OCI-LY1 (cell line): ENCODE data around the gene SRPRA.
A peak's percentile ranks its signal among the peaks of the same experiment; 100 is the strongest.

Experiments used
- H2AFZ ChIP-seq: fragments of 200-600 bp; sonication (generic), shearing (Covaris generic); 2 replicates; pipeline ENCODE4 v1.6.0; 2014; ENCODE audit warnings: antibody characterized with exemption, mild to moderate bottlenecking, low read length
- H3F3A ChIP-seq: fragments of 200-600 bp; sonication (generic), shearing (Covaris generic); 2 replicates; pipeline ENCODE4 v1.6.0; 2014; ENCODE audit warnings: mild to moderate bottlenecking, antibody characterized with exemption, low read length, moderate library complexity; ENCODE audit not compliant: insufficient read depth
- H3K27ac ChIP-seq: fragments of 200-600 bp; sonication (generic); 2 replicates; pipeline ENCODE4 v1.5.1; 2014; ENCODE audit warnings: low read length, mixed run types, mild to moderate bottlenecking, low read depth; ENCODE audit not compliant: poor library complexity, severe bottlenecking
- H3K27me3 ChIP-seq: fragments of 200-600 bp; sonication (generic); 2 replicates; pipeline ENCODE4 v1.6.0; 2014; ENCODE audit warnings: antibody characterized with exemption, mild to moderate bottlenecking, low read length, moderate library complexity; ENCODE audit not compliant: insufficient read depth
- H3K36me3 ChIP-seq: fragments of 200-600 bp; sonication (generic); 2 replicates; pipeline ENCODE4 v1.6.1; 2014; ENCODE audit warnings: mild to moderate bottlenecking, antibody characterized with exemption, low read length, moderate library complexity, mixed read lengths; ENCODE audit not compliant: insufficient read depth
- H3K4me1 ChIP-seq: fragments of 200-600 bp; sonication (generic); 2 replicates; pipeline ENCODE4 v1.5.1; 2014; ENCODE audit warnings: mild to moderate bottlenecking, low read length, moderate library complexity; ENCODE audit not compliant: insufficient read depth, severe bottlenecking
- H3K4me2 ChIP-seq: fragments of 200-600 bp; sonication (generic), shearing (Covaris generic); 2 replicates; pipeline ENCODE4 v1.6.1; 2014; ENCODE audit warnings: low read length
- H3K4me3 ChIP-seq: fragments of 200-600 bp; sonication (generic); 2 replicates; pipeline ENCODE4 v1.5.1; 2014; ENCODE audit warnings: low read length, low read depth, mild to moderate bottlenecking, mixed read lengths; ENCODE audit not compliant: poor library complexity, severe bottlenecking
- H3K79me2 ChIP-seq: fragments of 200-600 bp; shearing (Covaris generic); 2 replicates; pipeline ENCODE4 v1.6.1; 2016; ENCODE audit warnings: mixed run types, low read length, mixed read lengths; ENCODE audit not compliant: insufficient read depth
- H3K9ac ChIP-seq: fragments of 200-600 bp; sonication (generic), shearing (Covaris generic); 2 replicates; pipeline ENCODE4 v1.6.1; 2014; ENCODE audit warnings: mild to moderate bottlenecking, low read length, mixed read lengths
- H3K9me2 ChIP-seq: fragments of 200-600 bp; sonication (generic), shearing (Covaris generic); 2 replicates; pipeline ENCODE4 v1.6.1; 2014; ENCODE audit warnings: low read depth, mild to moderate bottlenecking, low read length, mixed read lengths
- H3K9me3 ChIP-seq: fragments of 200-600 bp; shearing (Covaris generic); 2 replicates; pipeline ENCODE4 v1.6.1; 2014; ENCODE audit warnings: low read length, mixed read lengths
- H4K20me1 ChIP-seq: fragments of 200-600 bp; sonication (generic), shearing (Covaris generic); 2 replicates; pipeline ENCODE4 v1.6.0; 2016; ENCODE audit warnings: mild to moderate bottlenecking, low read length; ENCODE audit not compliant: insufficient read depth
- CTCF ChIP-seq: fragments of 200-600 bp; sonication (generic), shearing (Covaris generic); IDR thresholded peaks from 2 replicates; pipeline ENCODE4 v1.5.1; 2017; ENCODE audit warnings: mild to moderate bottlenecking, antibody characterized with exemption, low read length, moderate library complexity, mixed read lengths
- EZH2 ChIP-seq: fragments of 200-600 bp; sonication (generic), shearing (Covaris generic); IDR thresholded peaks from 2 replicates; pipeline ENCODE4 v1.8.0; 2017; ENCODE audit warnings: borderline replicate concordance, mixed run types, mild to moderate bottlenecking, antibody characterized with exemption, low read length, moderate library complexity, mixed read lengths

SRPRA gene

GRCh38 chr11:126290887-126291286, 22.2 kb upstream of the SRPRA start:
- Histone ChIP-seq H3F3A (no peaks in the 10 kb centered on the region), H3K9ac (no peak overlapping the region), H3K36me3 (peaks cover 29% of the 10 kb centered on the region; the same call in 1 of the 2 replicates), H3K9me3 (no peaks in the 10 kb centered on the region), H3K4me2 (no peak overlapping the region), H4K20me1 (no peaks in the 10 kb centered on the region), H3K9me2 (no peaks in the 10 kb centered on the region), H2AFZ (no peak overlapping the region), H3K27ac (no peak overlapping the region), H3K27me3 (no peaks in the 10 kb centered on the region), H3K4me3 (no peak overlapping the region), H3K4me1 (no peaks in the 10 kb centered on the region), H3K79me2 (no peaks in the 10 kb centered on the region)
- no peak for TF ChIP-seq CTCF
- TF ChIP-seq EZH2 = no peak

DNA sequence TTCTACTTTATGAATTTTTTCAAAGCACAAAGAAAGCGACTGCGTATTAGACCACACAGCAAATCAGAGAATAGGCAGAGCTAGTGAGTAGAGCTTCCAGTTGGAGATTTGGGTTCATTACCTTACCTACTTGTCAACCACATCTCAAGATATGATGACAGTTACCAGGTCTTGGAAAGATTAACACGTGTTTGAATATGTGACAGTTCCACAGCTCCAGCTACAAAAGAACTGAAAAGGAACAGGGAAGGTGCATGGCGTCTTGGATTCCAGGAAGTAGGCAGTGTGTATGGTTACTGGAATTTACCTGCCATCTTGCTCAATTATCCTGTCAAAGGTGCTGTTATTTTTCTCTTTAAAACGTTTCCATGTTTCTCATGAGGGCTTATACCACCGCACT, 19.5 kb upstream of the SRPRA start:
- Histone ChIP-seq H3K9me2 (no peaks in the 10 kb centered on the region), H3K79me2 (no peaks in the 10 kb centered on the region), H3K27ac (no peak overlapping the region)

GRCh38 chr11:126284829-126285228, 16.1 kb upstream of the SRPRA start:
- peak overlapping the region; percentile 90 for H3K4me2 ChIP-seq
- TF ChIP-seq EZH2 (no peak), CTCF (no peak)
- H3K4me1 ChIP-seq = peaks cover 28% of the 10 kb centered on the region
- H3K27ac ChIP-seq = peak overlapping the region; percentile 84
- no peaks in the 10 kb centered on the region for H3F3A ChIP-seq
- 0 out of 2 replicates have a peak, but pooled peaks cover 4% of the 10 kb centered on the region for H3K36me3 ChIP-seq
- peak overlapping the region; percentile 83 for H3K4me3 ChIP-seq
- H3K9me2 ChIP-seq = no peaks in the 10 kb centered on the region
- H3K79me2 ChIP-seq = no peaks in the 10 kb centered on the region
- H2AFZ ChIP-seq = no peak overlapping the region
- no peak overlapping the region; the same call in 1 of the 2 replicates for H3K9ac ChIP-seq
- H4K20me1 ChIP-seq = no peaks in the 10 kb centered on the region
- no peaks in the 10 kb centered on the region for H3K27me3 ChIP-seq
- H3K9me3 ChIP-seq = no peaks in the 10 kb centered on the region

More for the DNA sequence above, 19.5 kb upstream of the SRPRA start:
- Histone ChIP-seq H3K4me1 (peaks cover 14% of the 10 kb centered on the region), H3F3A (no peaks in the 10 kb centered on the region), H2AFZ (no peak overlapping the region), H4K20me1 (no peaks in the 10 kb centered on the region), H3K9ac (no peak overlapping the region), H3K27me3 (no peaks in the 10 kb centered on the region), H3K36me3 (peaks cover 20% of the 10 kb centered on the region; the same call in 1 of the 2 replicates), H3K9me3 (no peaks in the 10 kb centered on the region), H3K4me3 (no peak overlapping the region), H3K4me2 (no peak overlapping the region)
- TF ChIP-seq EZH2 (no peak), CTCF (no peak)
